Effector CD4-positive, alpha-beta T cell (primary cell): ENCODE results near the gene AP3B1.
"Not testable (repeated sequence)": the region's sequence is repeated elsewhere in the genome, so short reads cannot be mapped to it uniquely, and the experiment has no call there.

Source experiments
- DNase-seq: peaks from one replicate; pipeline ENCODE4 v3.0.0-alpha.2; 2020

The AP3B1 gene

GRCh38 chr5:78237911-78238310 is 56.6 kb downstream of the AP3B1 start:
- no peak for DNase-seq

- DNase-seq = no peak
Measured at GRCh38 chr5:78236046-78236445, 58.5 kb downstream of the AP3B1 start.

- DNase-seq = no peak
Measured at GRCh38 chr5:78235289-78235688, 59.2 kb downstream of the AP3B1 start.

- DNase-seq = no peak
Measured at GRCh38 chr5:78234804-78235203, 59.7 kb downstream of the AP3B1 start.

- no peak for DNase-seq
Measured at GRCh38 chr5:78232163-78232562, 62.3 kb downstream of the AP3B1 start.

- DNase-seq = no peak
Measured at GRCh38 chr5:78224358-78224757, 70.1 kb downstream of the AP3B1 start.

GRCh38 chr5:78221964-78222451 is 72.5 kb downstream of the AP3B1 start:
- DNase-seq = no peak

GRCh38 chr5:78221467-78221866 is 73.0 kb downstream of the AP3B1 start:
- DNase-seq = no peak

GRCh38 chr5:78215972-78216371 is 78.5 kb downstream of the AP3B1 start:
- no peak for DNase-seq

- no peak for DNase-seq
Measured at GRCh38 chr5:78215565-78215964, 78.9 kb downstream of the AP3B1 start.

GRCh38 chr5:78213799-78214198 is 80.7 kb downstream of the AP3B1 start:
- DNase-seq = no peak

- no peak for DNase-seq
Measured at GRCh38 chr5:78211052-78211451, 83.4 kb downstream of the AP3B1 start.

- no peak for DNase-seq
Measured at GRCh38 chr5:78204241-78204640, 90.3 kb downstream of the AP3B1 start.

- DNase-seq = no peak
Measured at GRCh38 chr5:78203815-78204214, 90.7 kb downstream of the AP3B1 start.

- DNase-seq = no peak
Measured at GRCh38 chr5:78190402-78190801, 104.1 kb downstream of the AP3B1 start.

GRCh38 chr5:78188681-78189080 is 105.8 kb downstream of the AP3B1 start:
- not testable (repeated sequence) for DNase-seq

- DNase-seq = no peak
Measured at GRCh38 chr5:78187172-78187571, 107.3 kb downstream of the AP3B1 start.

GRCh38 chr5:78182838-78183237 is 111.7 kb downstream of the AP3B1 start:
- no peak for DNase-seq

- no peak for DNase-seq
Measured at GRCh38 chr5:78178356-78178755, 116.1 kb downstream of the AP3B1 start.

- not testable (repeated sequence) for DNase-seq
Measured at GRCh38 chr5:78170335-78170734, 124.2 kb downstream of the AP3B1 start.

- DNase-seq = no peak
Measured at GRCh38 chr5:78162253-78162862, 132.1 kb downstream of the AP3B1 start.

- no peak for DNase-seq
Measured at GRCh38 chr5:78157001-78157400, 137.5 kb downstream of the AP3B1 start.

- no peak for DNase-seq
Measured at GRCh38 chr5:78151594-78152271, 142.8 kb downstream of the AP3B1 start.

GRCh38 chr5:78137290-78137689 is 157.2 kb downstream of the AP3B1 start:
- no peak for DNase-seq

- DNase-seq = no peak
Measured at GRCh38 chr5:78133423-78133822, 161.1 kb downstream of the AP3B1 start.
